Measurements from ENCODE around the gene PHF8.

GRCh38 chrX:54030329-54030728, 13.9 kb downstream of the PHF8 start:
- no peak for TF ChIP-seq CTCF (IDR thresholded peaks at IDR 0.05)
- no peak for TF ChIP-seq POLR2A (IDR thresholded peaks at IDR 0.05)

Data from right lobe of liver (tissue), 4 donors.